Stimulated activated CD4-positive, alpha-beta T cell treated with anti-CD3 and anti-CD28 coated beads, Interleukin-1b, Interleukin-23, amount 100 ng/mL, for 1 hour (primary cell): ENCODE results near the gene OSBPL10.

Experiments
- DNase-seq, 2 donors: peaks; one replicate each; pipeline ENCODE4 v3.0.0-alpha.2; 2020; ENCODE audit warnings: low read depth in 2 of 2

The OSBPL10 gene

DNA sequence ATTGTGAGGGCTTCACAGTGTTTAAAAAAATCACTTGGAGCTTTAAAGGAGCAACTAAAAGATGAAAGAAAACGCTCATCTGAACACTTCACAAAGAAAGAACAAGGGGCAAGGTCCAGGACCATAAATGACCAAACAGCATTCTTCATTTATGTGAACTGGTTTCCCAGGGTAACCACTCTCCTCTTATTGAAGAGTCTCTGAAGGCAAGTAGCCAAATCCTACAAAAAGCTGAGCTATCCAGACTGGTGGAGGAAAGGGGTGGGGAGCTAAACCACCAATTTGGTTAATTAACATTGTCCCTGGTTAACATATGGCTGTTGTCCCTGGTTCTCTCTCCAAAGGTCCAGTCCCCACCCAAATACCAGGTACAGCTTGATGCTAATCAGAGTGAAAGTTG is 58.1 kb downstream of the OSBPL10 start:
- no peak for DNase-seq

DNA sequence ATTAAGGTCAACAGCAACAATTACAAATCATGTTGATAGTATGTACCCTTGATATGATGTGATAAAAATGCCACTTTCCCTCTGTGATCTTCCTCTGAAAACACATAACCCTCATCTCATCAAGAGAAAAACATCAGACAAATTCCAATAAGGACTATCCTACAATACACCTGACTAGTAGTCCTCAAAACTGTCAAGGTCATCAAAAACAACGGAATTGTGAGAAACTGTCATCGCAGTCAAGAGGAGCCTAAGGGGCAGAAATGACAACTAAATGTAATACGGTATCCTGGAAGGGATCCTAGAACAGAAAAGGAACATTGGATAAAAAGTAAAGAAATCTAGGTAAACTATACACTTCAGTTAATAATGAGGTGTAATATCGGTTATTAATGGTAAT is 59.2 kb downstream of the OSBPL10 start:
- DNase-seq, result no peak

DNA sequence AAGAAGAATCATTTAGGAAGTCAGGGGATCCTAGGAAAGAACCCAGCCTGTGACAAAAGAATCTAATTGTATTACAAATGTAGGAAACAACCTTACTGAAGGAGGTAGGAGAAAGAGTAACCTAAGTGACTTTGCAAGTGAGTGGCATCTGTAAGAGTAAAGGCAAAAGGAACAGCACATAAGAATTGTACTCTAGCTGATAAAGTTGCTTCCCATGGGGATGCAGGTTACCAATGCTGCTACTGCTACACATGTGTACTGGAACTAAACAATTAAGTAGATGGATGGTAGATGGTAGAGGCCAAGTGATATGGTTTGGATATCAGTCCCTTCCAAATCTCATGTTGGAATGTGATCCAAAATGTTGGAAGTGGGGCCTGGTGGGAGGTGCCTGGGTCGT is 60.8 kb downstream of the OSBPL10 start:
- DNase-seq, result no peak

DNA sequence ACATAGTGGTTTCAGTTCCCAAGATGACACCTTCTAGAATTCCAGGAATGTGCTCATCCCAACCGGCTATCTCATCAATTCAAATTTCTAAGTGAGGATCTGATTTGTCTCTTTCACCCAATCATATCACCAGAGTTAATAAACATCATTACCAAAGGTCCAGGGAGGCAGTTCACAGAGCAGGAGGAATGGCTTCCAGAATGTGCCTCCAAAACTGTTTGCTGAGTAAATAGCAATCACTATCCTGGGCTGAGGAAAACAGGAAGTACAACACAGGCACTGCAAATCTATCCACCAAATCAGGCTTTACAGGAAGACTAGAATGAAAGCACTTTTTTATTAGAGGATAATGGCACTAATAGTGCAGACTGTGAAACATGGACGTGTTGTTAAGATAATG is 61.5 kb downstream of the OSBPL10 start:
- no peak for DNase-seq

DNA sequence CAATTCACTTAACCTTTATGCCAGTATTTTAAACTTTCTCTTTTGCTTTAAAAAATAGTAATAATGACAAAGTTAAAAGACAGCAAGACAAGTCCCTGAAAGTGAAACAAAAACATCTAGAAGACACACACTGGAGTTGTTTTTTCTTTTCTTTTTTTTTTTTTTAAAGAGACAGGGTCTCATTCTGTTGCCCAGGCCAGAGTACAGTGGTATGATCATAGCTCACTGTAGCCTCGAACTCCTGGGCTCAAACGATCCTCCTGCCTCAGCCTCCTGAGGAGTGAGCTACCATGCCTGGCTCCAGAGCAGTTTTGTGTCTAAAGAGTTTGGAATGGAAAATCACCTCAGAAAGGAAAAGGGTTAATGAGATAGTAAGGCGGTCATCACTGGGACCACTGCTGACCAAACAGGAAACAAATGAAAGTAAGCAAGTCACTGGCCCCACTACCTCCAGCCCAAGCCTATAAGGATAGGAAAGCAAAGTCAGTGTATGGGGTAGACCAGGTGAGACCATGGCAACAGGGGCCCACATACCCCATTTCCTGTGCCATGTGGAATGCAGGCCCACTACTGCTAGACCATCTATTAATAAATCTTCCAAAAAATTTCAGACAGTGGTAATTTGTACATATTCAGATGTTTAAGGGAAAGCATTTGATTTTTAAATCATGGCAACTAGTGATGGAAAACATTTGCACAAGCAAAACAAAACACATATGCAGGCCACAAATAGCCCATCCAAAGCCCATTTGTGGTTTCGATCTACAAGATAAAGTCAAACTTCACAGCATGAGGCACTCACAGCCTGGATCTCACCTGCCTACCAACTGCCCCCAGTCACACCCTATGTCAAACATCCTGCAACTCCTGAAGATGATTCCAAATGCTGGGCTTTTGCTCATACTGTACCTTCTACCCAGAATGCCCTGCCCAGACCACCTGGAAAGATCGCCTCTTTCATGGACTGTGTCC is 62.6 kb downstream of the OSBPL10 start:
- DNase-seq, result no peak

DNA sequence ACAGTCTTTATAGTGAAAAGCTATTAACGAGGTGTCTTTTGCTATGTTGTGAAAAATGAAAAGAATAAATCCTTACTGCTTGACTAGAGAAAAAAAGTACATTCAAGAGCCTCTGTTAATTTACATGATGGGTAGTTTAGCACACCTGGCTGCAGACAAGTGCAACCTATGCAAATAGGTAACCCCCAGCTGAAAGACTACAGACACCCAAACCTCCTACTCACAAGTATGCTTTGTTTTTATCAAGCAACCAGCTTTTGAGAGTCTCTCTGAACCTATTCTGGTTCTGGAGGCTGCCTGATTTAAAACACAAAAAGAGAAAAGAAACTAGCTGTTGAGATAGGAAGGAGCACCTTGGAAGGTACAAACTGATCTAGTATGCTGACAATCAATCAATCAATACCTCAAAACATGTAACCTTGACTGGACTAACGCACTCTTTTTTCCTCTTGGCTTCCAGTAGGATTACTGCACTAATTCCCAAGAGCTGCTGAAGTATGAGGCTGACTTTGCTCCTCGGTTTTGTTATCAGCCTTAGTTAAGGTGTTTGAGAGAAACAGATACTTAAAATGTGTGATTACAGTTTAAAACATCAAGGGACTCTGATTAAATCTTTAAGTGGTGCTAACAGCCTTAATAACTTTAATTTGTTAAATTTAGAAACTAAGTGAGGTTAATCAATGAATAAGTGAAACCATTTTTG is 63.6 kb downstream of the OSBPL10 start:
- no peak for DNase-seq

DNA sequence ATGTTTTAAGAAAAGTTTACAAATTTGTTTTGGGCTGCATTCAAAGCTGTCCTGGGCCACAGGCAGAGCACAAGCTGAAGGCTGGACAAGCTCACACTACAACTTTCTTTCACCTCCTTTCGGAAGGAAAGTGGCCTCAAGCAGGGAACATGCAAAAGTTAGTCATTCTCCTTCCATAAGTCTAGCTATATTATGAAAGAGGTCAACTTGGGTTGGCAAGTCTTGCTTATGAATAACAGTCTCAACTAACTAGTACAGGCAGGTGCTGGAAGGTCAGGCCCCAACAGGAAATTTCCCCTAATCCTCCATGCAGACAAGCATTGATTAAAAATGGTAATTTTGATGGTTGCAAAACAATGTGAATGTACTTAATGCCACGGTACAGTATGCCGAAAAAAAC is 69.4 kb downstream of the OSBPL10 start:
- no peak for DNase-seq

DNA sequence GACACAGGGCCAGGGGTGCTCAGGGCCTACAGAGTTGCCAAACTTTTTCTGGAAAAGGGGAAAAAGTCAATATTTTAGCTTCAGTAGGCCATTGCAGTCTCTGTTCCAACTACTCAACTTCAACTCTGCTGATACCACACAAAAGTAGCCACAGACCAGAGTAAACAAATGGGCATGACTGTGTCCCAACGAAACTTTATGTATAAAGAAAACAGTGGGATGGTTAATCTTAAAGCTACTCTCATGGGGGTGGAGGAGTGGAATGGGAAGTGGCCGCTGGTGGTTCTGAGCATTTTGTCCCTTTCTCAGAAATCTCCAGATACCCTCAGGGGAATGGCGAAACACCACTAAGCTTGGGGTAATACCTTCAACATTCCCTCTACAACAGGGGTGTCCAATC is 69.9 kb downstream of the OSBPL10 start:
- no peak for DNase-seq

DNA sequence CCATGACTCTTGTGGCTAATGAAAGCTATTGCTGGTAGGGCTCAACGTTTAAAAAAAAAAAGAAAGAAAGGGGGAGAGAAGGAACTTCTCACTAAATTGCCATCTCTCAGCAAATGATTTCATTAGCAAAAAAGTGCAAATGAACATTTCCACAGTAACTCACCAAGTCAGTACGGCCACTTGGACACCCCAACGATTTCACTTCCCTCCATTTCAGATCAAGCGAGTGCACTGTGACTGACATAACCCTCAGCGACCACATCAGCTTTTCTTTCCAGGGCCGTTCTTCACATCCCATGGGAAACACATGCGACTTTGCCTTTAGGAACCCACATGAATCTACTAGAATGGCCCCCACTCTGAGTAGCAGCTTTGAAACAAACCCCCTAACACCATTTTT is 71.6 kb downstream of the OSBPL10 start:
- no peak for DNase-seq

DNA sequence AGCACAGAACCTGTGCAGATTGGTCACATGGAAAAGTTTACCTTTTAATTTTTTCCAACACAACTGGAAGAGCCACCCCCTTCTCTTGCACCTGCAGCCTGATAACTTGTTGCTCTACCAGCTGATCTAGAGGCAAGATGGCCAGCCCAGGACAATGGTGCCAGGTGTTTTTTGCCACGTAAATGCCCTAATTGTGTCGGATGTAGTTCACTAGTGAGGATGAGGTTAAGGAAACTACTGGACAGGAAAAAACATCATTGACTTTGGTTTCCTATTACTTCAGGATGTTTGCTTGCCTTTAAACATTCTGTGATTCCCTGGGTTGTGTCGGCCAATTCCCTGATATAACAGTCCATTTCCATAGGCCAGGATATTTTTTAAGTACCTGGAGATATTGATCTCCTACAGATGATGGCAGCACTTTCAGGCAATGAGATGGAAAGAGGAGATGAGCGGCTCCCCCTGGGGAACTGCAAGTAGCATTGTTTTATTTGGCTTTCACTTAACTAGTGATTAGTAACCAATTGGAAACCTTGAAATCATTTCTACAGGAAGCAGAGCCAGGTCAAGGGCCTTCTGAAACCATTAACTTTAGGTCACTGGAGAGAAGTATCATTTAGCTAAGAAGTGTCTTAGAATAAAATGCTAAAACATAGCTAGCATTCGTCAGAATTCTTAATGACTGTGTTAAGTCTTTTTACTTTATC is 72.5 kb downstream of the OSBPL10 start:
- no peak for DNase-seq

DNA sequence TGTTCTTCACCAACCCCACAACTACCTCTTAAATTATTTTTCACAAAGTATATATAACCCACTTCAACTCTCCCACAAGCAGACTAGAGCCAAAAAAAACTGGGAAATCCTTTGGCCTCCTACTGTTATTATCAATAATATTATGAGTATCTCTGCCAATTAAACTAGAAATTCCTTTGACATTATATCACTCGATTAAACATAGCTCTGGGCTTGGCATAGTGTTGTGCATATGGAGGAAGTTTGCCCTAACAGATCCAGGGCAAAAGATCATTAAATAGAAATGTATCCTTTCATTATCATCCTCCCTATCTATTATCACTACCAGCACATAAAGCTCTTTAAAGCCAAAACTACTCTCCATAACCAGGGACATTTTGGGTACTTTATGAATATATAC is 74.9 kb downstream of the OSBPL10 start:
- no peak for DNase-seq

DNA sequence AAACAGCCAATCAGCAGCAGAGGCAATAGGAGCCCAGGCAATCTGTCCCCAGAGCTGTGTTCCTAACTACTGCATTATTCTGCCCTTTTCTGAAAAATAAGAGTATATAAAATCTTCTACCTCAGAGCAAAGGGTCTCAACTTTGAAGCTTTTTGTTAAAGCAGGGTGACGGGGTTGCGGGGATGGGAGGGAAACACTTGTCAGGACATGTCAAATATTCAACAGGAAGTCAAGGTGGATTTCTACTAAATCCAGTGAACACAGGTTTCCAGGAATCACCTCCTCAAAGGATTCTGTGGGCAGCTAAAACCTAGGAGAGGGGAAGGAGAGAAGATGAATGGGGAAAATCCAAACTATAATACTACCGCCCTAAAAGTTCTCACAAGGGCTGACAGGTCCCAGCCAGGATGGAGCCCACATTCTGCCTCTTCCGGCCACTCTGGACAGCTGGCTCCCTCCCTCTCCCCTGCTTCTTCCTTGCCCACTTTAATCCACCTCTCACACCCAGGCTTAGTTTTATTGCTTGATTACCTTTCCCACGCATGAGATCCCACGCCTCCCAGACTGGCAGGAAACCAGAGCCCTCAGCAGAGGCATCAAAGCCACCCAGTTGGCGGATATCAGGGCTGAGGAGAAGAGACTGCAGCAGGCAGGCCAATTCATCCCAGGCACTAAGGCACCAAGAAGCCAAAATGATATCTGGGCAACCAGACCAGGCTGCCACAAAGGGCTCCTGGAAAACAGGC is 77.2 kb downstream of the OSBPL10 start:
- DNase-seq, result no peak

DNA sequence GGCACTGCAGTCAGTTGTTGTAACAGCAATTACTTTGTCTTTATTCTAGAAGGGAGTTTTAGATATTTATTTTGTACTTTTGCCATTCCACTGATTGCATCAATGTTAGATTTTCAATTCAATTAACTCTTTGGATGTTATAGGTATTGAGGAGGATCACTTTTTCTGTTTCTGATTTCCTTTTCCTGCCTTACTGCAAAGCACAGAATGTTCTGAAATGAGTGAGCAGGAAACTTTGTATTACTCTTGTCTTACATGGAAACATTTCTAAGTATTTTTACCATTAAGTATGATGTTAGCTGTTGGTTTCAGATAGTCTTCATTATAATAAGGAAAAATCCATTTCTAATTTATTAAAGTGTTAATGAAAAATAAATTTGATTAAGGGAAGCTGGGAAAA is 80.5 kb downstream of the OSBPL10 start:
- DNase-seq, result no peak

DNA sequence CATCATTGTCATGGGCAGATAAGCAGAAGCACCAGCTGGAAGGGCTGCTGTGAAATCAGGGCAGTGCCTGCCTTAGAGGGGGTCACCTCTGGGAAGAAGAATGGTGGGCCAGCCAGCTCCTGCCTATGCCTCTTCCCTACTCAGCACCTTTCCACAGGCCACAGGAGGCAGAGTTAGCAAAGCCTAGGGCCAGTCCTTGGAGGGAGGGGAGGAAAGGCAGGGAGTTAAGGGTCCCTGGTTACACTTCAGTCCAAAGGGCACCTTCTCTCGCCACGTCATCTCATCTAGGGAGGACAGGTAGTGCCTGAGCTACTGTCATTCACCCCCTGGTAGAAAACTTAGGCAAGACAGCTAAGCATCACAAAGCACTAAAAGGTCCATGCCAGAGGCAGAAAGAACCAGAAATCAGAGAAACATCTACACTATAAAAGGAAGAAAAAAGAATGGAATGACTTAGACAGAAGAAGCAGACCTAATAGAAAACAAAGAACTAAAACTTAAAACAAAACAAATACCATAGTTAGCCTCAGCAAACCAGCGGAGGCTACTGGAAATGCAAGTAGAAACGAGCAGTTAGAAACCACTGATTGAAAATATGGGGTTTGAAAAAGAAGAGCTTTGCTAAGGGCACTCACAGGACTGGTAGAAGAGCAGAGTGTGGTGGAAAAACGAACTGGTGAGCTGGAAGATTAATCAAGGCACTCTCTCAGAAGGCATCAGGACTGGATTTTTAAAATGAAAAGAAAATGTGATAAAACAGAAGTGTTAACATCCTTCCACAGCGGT is 84.2 kb downstream of the OSBPL10 start:
- DNase-seq, result no peak

DNA sequence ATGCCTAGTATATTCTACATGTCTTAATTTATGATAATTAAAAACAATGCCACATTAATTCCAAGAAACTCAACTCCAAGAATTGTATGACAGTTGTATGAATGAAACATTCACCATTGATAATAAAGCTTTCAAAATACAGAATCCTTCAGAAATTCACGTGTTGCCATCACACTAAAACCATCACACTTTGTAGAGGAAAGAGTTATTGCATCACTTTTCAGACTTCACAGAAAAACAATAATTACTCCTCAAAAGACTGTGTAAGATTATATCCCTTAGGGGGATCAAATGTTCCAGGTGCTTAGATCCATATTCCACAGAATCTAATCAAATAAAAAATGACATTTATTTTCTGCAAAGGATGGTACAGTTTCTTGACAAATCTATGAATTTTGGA is 85.0 kb downstream of the OSBPL10 start:
- DNase-seq, result no peak

DNA sequence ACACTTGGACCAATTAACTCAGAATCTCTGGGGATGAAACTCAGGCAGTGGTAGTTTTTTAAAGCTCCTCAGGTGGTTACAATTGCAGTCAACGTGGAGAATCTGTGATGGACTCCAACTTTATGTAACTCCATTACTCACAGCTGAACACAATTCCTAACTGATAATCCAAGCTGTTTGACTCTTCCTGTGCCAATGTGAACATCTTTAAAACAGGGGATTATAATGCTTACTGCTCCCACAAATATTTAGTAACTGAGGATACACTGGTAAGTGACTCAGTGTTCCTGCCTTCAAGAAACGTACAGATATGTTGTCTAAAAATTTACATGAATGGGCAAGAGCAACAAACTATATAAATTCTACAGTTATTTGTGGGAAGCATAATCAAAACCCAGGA is 85.6 kb downstream of the OSBPL10 start:
- DNase-seq, result no peak

DNA sequence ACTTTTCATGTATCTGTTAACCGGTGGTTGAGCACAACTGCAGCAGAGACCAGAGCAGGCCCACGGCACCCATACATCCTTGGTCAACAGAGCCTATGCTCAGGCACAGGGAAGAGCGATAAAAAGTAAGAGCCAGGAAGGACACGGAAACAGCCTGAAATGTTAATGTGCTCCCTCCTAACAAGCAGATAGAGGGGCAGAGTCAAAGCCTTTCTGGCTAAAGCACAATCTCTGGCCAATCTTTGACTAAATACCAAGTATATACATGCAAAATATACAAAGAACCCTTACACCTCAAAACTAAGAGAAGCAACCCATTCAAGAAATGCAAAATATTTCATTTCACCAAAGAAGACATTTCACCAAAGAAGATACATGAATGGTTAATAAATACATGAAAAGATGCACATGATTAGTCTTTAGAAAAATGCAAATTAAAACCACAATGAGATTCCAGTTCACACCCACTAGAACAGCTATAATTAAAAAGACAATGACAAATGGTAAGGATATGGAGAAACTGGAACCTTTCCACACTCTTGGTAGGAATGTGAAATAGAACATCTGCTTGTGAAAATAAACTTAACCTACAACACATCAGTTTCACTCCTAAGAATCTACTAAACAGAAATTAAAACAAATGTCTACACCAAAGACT is 88.0 kb downstream of the OSBPL10 start:
- no peak for DNase-seq

DNA sequence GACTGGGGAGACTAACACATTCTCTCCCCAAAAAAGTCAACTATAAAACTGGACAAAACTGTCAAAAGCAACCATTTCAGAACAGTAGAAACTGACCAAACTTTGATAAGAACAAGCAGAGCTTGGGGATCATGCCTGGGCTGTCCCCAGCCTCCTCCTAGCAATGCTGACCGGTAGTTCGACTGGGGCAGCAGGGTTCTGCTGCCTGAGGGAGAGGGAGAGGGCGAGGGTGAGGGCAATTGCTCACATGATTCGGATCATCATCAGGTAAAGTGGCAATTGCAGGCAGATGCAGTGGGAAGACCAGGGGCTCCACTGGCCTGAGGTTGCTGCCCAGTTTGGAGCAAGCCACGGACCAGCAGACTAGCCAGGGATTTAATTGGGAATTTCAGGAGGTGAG is 88.6 kb downstream of the OSBPL10 start:
- DNase-seq, result no peak

DNA sequence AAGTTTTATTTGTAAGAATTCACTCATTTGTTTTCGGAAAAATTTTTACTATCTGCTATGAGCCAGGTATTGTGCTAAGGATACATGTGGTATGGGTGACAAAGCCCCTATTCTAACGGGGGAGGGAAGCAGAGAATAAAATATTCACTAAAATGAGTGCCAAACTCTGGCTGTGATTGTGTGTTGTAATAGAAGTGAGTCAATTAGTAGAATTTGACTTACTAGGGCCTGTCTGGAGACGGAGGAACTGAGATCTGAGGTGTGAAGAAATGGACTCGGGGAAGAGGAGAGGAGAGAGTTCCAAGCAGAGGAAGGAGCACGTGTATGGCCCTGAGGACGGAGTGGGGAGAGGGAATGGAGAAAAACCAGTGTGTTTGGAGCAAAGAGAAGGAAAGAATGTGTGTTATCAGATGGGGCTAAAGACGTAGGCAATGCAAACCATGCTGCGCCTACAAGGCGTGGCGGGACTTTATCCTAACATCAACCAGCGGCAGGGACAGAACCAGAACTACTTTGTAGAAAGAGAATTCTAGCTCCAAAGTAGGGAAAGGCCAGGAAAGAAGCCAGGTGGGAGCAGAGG is 89.1 kb downstream of the OSBPL10 start:
- no peak for DNase-seq
